ENCODE results near the gene C17orf50.

Gene C17orf50

DNA sequence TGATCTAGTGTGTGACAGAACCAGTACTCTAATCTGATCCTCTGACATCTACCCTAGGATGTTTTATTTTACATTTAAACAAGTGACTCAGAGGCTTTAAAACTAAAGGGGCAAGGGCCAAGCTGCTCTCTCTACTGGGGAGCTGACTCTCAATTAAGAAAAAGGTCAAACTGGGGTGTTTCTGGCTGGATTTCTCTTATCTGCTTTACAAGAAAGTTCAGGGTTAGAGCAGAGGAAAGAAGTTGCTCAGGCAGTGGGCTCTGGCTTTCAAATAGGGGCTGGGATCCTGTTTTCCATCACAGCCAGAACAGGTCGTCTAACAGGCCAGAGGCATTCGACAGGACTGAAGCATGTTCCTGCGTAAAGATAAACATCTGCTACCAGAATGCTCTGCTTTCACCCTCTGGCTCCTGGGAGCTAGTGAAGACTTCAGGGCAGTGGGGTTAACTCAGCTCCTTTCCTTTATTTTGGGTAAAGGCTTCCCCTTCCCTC lies 26.3 kb downstream of the C17orf50 start:
- DNase-seq (ENCODE audit: low read depth, low spot score) = no peak

DNA sequence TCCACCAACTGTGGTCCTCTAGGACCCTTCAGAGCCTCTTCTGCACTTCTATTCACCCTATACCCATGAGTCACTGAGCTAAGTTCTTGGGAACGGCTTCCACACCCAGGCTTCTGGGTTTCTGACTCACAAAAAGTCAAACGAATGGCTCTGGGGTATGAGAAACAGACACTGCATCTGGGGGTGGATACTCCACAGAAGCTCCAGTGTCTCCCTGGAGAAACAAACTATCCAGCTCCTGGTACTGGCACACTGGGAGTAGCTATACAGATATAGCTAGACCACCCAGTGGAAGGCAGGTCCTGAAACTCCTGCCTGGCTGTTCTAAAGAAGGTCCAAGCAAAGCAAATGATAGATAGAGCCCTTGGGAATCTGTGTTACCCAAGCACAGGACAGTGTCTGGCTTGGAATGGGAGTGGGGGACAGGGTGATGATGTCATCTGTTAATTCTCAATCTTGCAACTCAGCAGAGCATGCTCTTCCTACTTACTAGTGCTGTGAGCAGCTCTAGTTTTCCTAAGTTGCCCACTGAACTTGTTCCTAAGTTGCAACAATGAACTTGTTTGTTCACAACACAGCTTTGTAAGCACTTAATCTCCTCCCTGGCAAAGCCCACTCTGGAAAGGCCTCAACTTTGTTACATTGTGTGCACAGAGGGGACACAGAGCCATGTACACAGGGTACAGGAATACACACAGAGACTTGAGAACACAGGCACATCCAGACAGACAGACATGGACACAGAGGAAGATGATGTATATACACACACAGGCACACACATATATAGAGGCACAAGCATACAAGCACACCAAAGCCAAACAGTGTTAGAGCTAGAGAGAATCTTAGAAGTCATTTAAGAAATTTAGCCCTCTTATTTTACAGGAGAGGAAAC lies 28.0 kb downstream of the C17orf50 start:
- DNase-seq (ENCODE audit: low read depth, low spot score) = no peak

DNA sequence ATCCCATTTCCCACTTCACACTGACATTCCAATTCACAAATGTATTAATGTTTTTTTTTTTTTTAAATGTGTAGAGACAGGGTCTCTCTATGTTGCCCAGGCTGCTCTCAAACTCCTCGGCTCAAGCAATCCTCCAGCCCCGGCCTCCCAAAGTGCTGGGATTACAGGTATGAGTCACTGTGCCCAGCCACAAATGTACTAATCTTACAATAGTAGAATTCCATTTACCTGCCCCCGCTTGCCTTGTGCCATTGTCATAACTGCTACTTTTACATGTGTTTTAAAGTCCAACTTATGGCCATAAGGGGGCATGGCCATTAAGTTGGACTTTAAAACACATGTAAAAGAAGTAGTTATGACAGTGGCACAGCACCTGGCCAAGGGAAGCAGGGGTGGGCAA lies 30.2 kb downstream of the C17orf50 start:
- DNase-seq (ENCODE audit: low read depth, low spot score) = no peak

DNA sequence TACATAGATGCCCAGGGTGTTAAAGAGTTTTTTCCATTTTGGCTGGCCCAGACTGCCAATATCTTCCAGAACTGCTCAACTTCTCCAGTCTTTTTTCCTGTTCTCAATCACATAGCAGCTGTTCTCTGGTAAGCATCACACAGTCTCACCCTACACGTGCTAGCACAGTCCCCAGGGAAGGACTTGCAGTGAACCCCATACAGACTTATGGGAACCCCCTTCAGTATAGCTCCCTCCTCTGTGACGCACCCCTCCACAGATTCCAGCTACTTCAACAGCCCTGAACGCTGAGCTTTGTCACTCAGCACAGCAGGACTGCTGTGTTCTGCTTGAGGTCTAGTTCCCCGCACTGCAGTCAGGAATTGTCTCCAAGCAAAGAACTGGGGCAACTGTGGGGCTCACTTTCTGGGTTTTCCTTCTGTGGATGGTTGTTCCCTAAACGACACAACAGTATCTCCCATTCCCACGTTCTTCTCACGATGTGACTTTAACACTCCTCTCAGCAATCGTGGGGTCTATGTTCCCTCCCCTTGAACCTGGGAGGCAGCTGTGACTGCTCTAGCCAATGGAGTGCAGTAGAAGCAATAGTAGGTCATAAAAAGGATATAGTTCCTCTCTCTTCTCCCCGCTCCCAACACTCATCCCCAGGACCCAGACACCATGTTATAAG lies 31.1 kb downstream of the C17orf50 start:
- DNase-seq (ENCODE audit: low read depth, low spot score) = no peak

DNA sequence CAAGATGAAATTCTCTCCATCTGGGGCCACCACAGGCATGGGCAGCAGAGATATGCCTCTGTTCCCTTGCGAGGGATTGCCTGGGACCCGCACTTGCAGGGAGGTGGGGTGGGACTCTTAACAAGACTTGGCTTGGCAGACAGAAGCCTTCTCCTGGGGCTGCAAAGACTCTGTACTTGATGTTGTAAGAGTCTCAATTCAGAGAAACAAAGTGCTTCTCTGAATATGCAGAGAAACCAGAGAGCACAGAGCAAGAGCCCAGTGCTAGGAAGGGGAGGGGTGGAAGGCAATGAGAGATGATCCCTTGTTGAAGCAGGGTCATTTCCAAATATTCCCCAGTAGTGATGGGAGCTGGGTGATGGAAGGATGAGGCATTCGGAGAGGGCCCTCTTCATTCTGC lies 32.6 kb downstream of the C17orf50 start:
- DNase-seq (ENCODE audit: low read depth, low spot score) = no peak

DNA sequence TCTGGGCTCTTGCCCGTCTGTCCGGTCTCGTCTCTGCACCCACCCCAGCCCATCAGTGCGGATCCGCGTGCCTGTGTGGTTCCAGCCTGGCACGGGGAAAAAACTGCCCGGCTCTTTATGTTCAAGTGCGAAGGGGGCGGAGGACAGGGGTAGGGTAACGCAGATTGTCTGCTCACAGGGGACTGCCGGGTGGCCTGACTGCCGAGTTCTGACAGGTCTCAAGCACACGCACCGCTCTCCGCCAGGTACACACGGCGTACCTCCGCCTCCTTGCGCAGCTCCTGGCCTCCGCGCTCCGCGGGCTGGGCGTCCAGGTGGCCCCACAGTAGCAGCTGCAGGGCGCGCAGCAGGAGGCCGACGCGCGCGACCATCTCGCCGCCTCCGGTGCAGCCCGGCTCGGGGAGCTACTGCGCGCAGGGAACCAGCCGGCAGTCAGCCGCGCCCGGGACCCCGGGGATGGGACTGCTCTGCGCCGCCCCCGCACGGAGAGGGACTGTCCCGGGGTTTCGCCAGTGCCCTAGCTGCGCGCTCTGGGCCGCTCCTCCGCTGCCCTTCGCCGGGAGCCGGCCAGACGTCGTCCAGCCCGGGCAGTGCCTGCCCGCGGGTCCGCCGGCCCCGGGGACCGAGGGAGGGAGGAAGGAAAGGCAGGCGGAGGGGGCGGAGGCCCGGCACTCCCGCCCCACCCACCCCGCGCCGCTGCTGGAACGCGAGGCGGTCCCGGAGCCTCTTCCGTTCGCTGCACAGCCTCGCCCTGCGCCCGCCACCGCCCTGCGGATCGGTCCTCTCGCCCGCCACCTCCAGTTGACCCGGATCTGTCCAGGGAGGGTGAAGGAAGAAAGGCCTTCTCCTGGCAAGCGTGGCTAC lies 34.6 kb downstream of the C17orf50 start, which contains the start of gene MMP28:
MMP28 (minus strand) TSS at position 635 of the 864 bp plus-strand sequence; CDS start at position 371, 264 bp downstream.
- DNase-seq (ENCODE audit: low read depth, low spot score) = peak; percentile 7

DNA sequence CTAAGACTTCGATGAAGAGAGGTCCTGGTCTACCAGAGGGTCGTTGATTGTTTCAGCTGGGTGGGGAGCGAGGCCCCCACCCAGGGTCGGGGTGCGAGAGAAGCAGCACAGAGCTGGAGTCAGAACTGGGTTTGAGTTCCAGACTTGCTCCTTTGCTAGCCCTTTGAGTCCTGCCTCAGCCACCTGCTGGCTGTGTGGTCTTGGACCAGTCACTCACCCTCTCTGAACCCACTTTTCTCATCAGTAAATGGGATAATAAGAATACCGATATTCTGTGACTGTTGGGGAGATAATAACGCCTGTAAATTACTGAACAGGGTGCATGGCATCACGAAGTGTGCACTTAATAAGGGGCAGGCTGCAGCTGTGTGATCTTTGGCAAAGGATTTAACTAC lies 35.2 kb downstream of the C17orf50 start:
- DNase-seq (ENCODE audit: low read depth, low spot score) = no peak

DNA sequence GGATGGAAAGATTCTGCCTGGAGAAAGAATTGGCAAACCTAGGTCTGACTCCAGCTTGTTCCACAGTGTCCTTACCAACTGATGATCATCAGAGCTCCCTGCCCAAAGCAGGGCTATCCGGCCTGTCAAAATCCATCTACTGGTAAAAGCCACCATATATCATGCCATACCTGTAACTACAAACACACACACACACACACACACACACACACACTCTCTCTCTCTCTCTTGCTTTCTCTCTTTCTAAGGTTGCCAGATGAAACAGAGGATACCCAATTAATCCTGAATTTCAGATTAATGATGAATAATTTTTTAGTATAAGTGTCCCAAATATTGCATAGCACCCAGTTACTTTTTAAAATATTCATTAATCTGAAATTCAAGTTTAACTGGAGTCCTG lies 36.3 kb downstream of the C17orf50 start:
- no peak for DNase-seq (ENCODE audit: low read depth, low spot score)

DNA sequence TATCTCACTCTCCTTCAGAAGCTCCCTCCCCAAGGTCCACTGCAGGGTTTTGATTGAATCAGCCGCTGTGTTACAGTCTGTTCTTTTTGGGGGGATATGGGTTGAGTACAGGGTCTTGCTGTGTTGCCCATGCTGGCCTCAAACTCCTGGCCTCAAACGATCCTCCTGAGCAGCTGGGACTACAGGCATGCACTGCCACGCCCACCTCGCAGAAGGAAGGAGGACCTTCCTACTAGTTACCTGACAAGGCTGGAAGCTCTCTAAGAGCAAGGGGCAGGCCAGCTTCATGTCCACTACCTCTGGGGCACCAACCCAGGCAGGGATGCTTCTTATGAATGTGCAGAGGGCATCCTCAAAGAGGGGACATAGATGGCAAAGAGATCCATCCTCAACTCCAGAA lies 36.7 kb downstream of the C17orf50 start:
- no peak for DNase-seq (ENCODE audit: low read depth, low spot score)

DNA sequence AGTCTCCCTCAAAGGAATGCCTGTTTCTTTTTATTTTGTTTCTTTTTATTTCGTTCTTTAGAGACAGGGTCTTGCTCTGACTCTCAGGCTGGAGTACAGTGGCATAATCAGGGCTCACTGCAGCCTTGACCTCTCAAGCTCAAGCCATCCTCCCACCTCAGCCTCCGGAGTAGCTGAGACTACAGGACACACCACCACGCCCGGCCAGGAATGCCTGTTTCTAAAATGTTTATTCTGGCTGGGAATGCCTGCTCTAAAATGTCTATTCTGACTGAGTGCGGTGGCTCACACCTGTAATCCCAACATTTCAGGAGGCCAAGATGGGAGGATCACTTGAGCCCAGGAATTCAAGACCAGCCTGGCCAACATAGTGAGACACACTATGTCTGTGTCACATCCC lies 37.2 kb downstream of the C17orf50 start:
- DNase-seq (ENCODE audit: low read depth, low spot score) = no peak

DNA sequence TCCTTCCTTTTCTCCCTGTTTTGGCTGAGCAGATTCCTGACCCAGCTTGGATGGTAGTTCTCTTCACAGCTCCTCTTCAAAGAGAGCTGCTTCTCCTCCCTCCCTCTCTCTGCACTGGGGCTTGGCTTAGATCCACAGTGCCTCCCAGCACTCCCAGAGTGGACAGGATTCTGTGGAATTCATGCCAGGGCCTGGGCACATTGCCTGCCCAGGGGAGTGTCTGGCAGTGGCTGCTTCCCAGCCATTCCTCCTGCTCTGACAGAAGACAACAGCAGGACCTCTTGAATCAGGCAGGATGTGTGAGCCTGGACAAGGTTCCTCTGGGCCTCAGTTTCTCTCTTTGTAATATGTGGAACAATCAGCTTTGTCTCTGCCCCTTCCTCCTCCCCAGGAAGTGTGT lies 39.3 kb downstream of the C17orf50 start:
- no peak for DNase-seq (ENCODE audit: low read depth, low spot score)

DNA sequence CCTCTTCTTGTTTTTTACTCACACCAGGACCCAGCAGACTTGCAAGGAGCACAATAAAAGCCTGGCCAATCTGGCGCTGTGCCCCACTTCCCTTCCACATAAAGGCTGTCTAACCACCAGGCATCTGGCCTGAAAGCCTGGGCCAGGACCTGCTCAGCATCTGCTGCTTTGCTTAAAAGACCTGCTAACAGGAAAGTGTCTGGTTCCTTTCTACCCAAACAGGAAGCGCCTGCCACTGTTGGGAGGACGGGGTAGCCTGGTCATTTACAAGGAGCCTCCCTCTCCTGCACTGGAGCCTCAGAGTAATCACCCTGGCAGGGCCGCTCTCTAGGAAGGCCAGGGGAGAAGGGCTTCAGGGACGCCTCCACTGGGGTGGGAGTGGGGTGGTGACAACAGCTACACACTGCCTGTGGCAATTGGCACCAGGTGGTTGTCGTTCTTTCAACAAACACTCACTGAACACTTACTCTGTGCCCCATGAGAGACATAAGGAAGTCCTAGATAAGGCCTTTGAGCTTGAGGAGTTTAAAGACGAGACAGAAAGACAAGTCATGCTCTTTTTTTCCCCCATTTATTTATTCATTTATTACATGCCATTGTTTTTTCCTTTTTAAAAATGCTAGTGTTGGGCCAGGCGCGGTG lies 41.0 kb downstream of the C17orf50 start:
- no peak for DNase-seq (ENCODE audit: low read depth, low spot score)

DNA sequence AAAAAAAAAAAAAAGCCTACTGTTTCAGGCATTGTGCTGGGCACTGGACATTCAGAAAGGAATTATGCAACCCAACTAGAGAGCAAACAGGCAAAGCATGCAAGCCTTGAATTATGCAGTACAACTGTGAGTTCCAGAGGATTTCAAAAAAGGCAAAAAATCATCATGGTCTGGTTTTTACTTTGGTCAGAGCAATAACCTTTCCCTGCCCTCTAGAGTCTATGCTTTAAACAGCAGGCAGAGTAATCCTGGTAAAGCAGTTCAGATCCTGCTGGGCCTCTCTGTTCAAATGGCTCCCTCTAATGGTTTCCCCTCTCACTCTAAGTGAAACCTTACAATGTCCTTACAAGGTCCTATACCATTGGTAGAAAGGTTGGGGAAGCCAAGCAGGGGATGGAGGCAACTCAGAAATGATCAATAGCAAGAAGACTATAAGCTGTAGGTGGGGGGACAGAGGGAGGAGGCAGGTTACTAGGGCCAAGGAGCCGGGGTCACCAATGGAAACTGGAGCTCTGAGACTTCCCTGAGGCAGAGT lies 44.0 kb downstream of the C17orf50 start:
- no peak for DNase-seq (ENCODE audit: low read depth, low spot score)

DNA sequence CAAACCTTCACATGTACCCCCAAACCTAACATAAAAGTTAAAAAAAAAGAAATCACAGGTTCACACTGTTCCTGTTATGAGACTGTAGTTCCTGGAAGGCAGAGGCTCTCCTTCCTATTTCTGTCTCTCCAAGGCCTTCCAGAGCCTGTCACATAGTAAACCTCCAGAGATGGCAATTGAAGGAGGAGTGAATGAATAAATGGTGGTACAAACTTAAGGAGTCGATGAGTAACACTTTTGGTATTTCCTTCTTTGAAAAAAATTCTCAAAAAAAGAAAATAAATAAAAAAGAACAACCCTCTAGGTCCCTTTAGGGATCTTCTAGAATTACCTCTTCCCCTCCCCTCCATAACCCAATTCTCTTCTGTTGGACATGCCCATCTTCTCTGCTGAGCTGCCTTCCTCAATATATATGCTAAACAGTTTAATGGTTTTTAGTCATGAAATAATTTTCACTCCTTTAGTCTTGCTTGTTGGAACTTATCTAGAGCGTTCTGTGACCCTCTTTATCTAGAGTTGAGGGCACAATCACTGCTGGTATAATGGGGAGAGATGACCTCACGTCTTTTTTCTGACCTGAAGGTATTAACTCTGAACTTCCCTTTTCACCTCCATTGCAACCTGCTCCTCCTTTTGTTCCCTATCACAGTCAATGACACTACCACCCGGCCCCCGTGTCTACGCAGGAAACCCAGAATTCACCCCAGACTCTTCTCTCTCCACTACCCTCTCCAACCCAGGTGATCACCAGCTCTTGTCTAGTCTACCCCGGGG lies 46.9 kb downstream of the C17orf50 start:
- no peak for DNase-seq (ENCODE audit: low read depth, low spot score)

DNA sequence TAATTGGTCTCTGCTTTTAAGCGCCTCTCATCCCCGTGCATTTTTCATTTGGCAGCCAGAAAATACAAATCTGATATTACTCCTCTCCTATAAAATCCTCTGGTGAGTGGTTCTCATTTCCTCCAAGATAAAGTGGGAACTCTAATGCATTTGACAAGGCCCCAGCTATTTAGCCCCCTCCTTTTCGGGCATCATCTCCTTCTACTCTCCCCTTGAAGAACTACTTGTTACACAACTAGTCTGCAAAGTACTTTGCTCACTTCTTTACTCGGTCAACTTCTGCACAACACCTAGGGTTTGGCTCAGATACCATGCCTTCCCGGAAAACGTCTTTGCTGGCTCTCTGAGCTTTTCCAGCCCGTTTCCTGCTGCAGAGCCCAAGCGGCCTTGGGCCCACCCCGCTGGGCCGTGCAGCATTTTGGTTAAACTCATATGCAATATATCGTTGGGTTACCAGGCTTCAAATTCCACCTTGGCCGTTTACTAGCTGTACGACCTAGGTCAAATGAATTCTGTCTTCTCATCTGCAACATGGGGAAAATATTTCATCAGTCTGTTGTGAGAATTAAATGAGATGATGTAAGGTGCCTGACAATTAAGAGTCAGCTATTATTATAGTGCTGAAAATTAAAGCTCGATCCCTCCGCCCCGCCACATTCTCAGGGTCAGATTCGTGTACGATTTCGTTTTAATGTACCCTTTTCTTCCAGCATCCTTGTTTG lies 47.7 kb downstream of the C17orf50 start:
- DNase-seq (ENCODE audit: low read depth, low spot score) = no peak

DNA sequence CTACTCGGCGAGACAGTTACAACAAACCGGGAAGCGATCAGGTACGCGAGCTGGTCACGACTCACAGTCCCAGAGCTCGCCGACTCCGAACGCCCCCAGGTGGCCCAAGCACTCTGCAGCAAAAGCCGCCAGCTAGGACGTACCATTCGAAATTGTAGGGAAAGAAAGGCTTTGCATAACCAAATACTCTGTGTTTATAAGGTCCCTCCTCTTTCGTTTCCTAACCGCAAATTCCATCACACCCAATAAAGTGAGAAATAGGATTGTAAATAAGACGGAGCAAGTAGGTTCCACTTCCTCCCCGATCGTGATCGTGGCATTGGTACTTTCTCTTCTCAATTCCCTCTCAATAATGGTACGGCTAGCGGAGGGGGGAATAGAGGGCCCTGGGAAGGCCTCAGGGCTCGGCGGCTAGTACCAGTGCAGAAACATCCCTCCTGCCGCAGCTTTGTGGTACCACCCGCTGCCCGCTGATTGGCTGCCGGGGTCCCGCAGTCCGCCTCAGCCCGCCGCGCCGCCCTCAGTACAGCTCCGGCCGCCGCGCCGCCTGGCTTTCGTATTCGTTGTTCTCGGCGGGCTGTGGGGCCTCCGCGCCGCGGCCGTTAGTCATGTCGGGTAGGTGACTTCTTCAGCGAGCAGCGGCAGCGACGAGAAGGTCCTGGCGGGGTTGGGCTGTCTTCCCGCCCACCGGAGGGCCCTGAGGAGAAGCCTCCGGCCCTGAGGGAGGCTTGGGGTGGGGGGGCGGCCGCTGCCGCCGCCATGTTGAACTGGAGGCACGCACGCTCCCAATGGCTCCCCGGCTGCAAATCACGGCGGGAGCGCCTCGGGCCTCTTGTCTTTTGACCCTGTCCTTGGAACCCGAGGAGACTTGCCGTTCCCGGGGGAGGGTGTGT lies 48.5 kb downstream of the C17orf50 start, which contains the start of gene TAF15:
TAF15 (plus strand) TSS at position 523 of the 893 bp plus-strand sequence; CDS start at position 609, 86 bp downstream.
- DNase-seq (ENCODE audit: low read depth, low spot score) = peak; percentile 90

DNA sequence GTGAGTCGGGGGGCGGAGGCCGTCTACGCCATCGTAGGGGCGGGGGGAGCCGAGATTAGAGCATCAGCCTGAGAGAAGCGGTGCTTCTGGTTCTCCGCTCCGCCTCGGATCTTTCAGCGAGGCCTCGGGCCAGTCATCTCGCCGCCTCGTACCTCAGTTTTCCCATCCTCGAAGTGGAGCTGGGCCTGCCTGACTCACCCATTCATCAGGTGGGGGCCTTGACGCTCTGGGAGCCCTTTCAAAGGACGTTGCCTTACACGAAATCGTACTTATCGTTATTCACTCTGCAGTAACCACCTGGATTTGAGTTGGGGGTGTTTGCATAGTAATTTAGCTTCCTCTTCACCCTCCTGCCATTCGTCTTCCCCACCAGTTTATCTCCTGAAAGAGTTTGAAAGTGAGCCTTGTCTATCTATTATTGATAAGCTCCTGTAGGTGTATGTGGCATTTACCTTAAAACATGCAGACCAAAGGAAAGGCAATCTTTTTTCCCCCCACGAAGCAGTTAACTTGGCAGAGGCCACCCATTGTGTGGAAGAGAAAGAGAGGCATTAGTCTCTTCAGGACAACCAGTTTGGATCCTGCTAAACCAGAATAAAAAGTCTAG lies 49.3 kb downstream of the C17orf50 start:
- no peak for DNase-seq (ENCODE audit: low read depth, low spot score)

DNA sequence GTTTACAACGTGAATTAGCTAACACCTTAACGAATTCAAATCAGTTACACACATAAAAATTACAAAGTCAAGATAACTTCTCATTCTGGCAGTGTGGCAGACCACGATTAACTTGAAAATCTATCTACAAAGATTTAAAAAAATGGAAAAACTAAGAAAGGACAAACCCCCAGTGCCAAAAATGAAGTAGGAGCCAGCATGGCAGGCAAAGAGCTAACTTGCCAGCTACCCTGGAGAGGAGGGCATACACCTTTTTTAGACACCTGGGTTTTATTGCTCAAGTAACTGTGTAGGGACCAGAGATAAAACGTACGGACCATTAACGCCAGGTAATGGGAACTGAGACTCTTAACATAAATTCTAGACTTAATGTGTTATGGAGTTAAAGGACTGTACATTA lies 51.1 kb downstream of the C17orf50 start:
- no peak for DNase-seq (ENCODE audit: low read depth, low spot score)

Measured in activated naive CD8-positive, alpha-beta T cell treated with anti-CD3 and anti-CD28 coated beads, Interleukin-2, amount 50 U/mL, for 16 hours (primary cell).